ENCODE measurements around the gene CAPN13. TPM values are rescaled to one million over a fixed set of nuclear protein-coding genes. Genes with fewer than 3 reads are reported as not detected.

CAPN13 gene
- total and polyA plus RNA-seq, 2 experiments from 2014 or later, result 0.50 to 0.94 TPM

- TF ChIP-seq ZNF462 (CRISPR knock-in tag; IDR thresholded peaks at IDR 0.05), result no peak
- no peak for TF ChIP-seq REST (IDR thresholded peaks at IDR 0.05; ENCODE audit: unreplicated experiment)
- TF ChIP-seq ETS1 (IDR thresholded peaks at IDR 0.05), result no peak
Measured at GRCh38 chr2:30757749-30758148, 49.5 kb downstream of the CAPN13 start (continued).

- no peak overlapping the region for H3K4me2 ChIP-seq
- no peak overlapping the region for H3K27ac Mint-ChIP-seq
- ATAC-seq (no peak), DNase-seq (ENCODE audit: low spot score) (no peak)
- H3F3A ChIP-seq (replicated peaks; ENCODE audit: low read depth), result no peaks in the 10 kb centered on the region
- no peaks in the 10 kb centered on the region for H3K79me2 ChIP-seq (replicated peaks; ENCODE audit: insufficient read depth)
- no peaks in the 10 kb centered on the region for H3K36me3 ChIP-seq (ENCODE audit: insufficient read depth)
- H3K9me2 ChIP-seq (ENCODE audit: insufficient read depth), result no peaks in the 10 kb centered on the region
- H3K4me1 Mint-ChIP-seq, result peaks cover 11% of the 10 kb centered on the region
- no peak overlapping the region for H3K27ac ChIP-seq (ENCODE audit: low read depth)
- H3K27me3 ChIP-seq (ENCODE audit: insufficient read depth), result no peaks in the 10 kb centered on the region
- H3K4me1 ChIP-seq (ENCODE audit: insufficient read depth), result no peaks in the 10 kb centered on the region
- no peaks in the 10 kb centered on the region for H4K20me1 ChIP-seq (replicated peaks; ENCODE audit: insufficient read depth)
- H2AFZ ChIP-seq, result no peak overlapping the region
- no peak overlapping the region for H3K4me3 ChIP-seq
- H3K4me3 Mint-ChIP-seq, result no peak overlapping the region
- no peaks in the 10 kb centered on the region; the same call in 2 of the 3 replicates for H3K36me3 Mint-ChIP-seq (ENCODE audit: low read depth)
- no peaks in the 10 kb centered on the region for H3K9me3 Mint-ChIP-seq
- H3K27me3 Mint-ChIP-seq (ENCODE audit: insufficient read depth, low read depth, poor library complexity), result peaks cover 4% of the 10 kb centered on the region
- TF ChIP-seq ZNF462 (CRISPR knock-in tag; IDR thresholded peaks at IDR 0.05) (no peak), EZH2 (IDR thresholded peaks at IDR 0.05; ENCODE audit: low read depth, unreplicated experiment) (no peak)
Measured at GRCh38 chr2:30756971-30757370, 50.3 kb downstream of the CAPN13 start.
